GM12891 (cell line): ENCODE results near the gene GBP5.
"Not testable (repeated sequence)": the region's sequence is repeated elsewhere in the genome, so short reads cannot be mapped to it uniquely, and the experiment has no call there.

Experiments
- DNase-seq: peaks from one replicate; pipeline ENCODE4 v3.0.0; 2011; ENCODE audit warnings: low spot score; ENCODE audit not compliant: insufficient read length
- FAIRE-seq: peaks from 2 replicates; lab custom pipeline; 2011; peaks lifted over from hg19 to GRCh38; lab: Jason Lieb, UNC
- PAX5 ChIP-seq: IDR thresholded peaks from 2 replicates; pipeline ENCODE4 v1.6.1; 2011; ENCODE audit warnings: low read length, moderate library complexity, mild to moderate bottlenecking; ENCODE audit not compliant: insufficient read depth, severe bottlenecking
- POLR2A ChIP-seq: IDR thresholded peaks from 2 replicates; pipeline ENCODE4 v1.6.1; 2011; ENCODE audit warnings: low read depth, low read length, control low read depth
- POLR2AphosphoS5 ChIP-seq: IDR thresholded peaks from 2 replicates; pipeline ENCODE4 v1.6.1; 2011; ENCODE audit warnings: low read depth, low read length, control low read depth
- POU2F2 ChIP-seq: IDR thresholded peaks from 2 replicates; pipeline ENCODE4 v1.6.1; 2011; ENCODE audit warnings: low read depth, mild to moderate bottlenecking, control low read depth, low read length, moderate library complexity
- SPI1 ChIP-seq: IDR thresholded peaks from 2 replicates; pipeline ENCODE4 v1.6.1; 2011; ENCODE audit warnings: low read depth, low read length, control low read depth
- TAF1 ChIP-seq: IDR thresholded peaks from 2 replicates; pipeline ENCODE4 v1.6.1; 2011; ENCODE audit warnings: low read depth, low read length, control low read depth

The GBP5 gene

GRCh38 chr1:89269277-89269676 is 3.4 kb downstream of the GBP5 start:
- FAIRE-seq (no peak), DNase-seq (no peak)
- no peak for TF ChIP-seq POLR2A
- TF ChIP-seq TAF1 = no peak
- no peak for TF ChIP-seq POLR2AphosphoS5
- TF ChIP-seq SPI1 = no peak
- no peak for TF ChIP-seq PAX5
- no peak for TF ChIP-seq POU2F2

- FAIRE-seq = no peak
- TF ChIP-seq POLR2A (no peak), SPI1 (no peak)
- DNase-seq = no peak
These were observed 10.0 kb downstream of the GBP5 start for GRCh38 chr1:89262643-89263042.

- DNase-seq (no peak), FAIRE-seq (no peak)
- TF ChIP-seq PAX5 (no peak), TAF1 (no peak), POLR2A (no peak), SPI1 (no peak), POU2F2 (no peak), POLR2AphosphoS5 (no peak)
These were observed 10.6 kb downstream of the GBP5 start for GRCh38 chr1:89261926-89262515.

- DNase-seq = no peak
- FAIRE-seq = no peak
- TF ChIP-seq POLR2A = no peak
These were observed 11.9 kb downstream of the GBP5 start for GRCh38 chr1:89260566-89261255.

- no peak for FAIRE-seq
- TF ChIP-seq POLR2AphosphoS5 (no peak), PAX5 (no peak), TAF1 (no peak), SPI1 (no peak), POU2F2 (no peak), POLR2A (no peak)
- DNase-seq = no peak
These were observed 12.6 kb downstream of the GBP5 start for GRCh38 chr1:89260042-89260441.

GRCh38 chr1:89259283-89259971 is 13.2 kb downstream of the GBP5 start:
- TF ChIP-seq PAX5 = no peak
- no peak for FAIRE-seq
- DNase-seq = no peak

- DNase-seq (no peak), FAIRE-seq (no peak)
- no peak for TF ChIP-seq SPI1
These were observed 15.6 kb downstream of the GBP5 start for GRCh38 chr1:89257041-89257440.

DNA sequence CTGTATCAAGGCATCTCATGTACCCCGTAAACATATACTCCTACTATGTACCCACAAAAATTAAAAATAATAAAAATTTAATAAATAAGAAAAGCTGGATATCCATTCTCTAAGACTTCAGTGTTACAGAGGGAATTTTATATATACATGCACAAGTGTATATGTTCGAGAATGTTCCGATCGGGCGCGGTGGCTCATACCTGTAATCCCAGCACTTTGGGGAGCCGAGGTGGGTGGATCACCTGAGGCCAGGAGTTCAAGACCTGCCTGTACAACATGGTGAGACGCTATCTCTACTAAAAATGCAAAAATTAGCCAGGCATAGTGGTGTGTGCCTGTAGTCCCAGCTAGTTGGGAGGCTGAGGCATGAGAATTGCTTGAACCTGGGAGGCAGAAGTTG is 17.1 kb downstream of the GBP5 start:
- not testable (repeated sequence) for FAIRE-seq, DNase-seq

- FAIRE-seq (no peak), DNase-seq (no peak)
- no peak for TF ChIP-seq POLR2A
These were observed 17.9 kb downstream of the GBP5 start for GRCh38 chr1:89254658-89255287.

- TF ChIP-seq POLR2A (no peak), PAX5 (no peak)
- FAIRE-seq (no peak), DNase-seq (no peak)
These were observed 29.6 kb downstream of the GBP5 start for GRCh38 chr1:89243046-89243445.
